HG02840 (cell line): ENCODE measurements around the gene CSRP3.

Experiments used
- ATAC-seq: cut with Tn5 transposase; IDR thresholded peaks from one replicate; pipeline ENCODE4 v1.9.1; 2021; ENCODE audit warnings: mild to moderate bottlenecking, moderate library complexity, moderate number of reproducible peaks; ENCODE audit not compliant: unreplicated experiment, low FRiP score

The CSRP3 gene

DNA sequence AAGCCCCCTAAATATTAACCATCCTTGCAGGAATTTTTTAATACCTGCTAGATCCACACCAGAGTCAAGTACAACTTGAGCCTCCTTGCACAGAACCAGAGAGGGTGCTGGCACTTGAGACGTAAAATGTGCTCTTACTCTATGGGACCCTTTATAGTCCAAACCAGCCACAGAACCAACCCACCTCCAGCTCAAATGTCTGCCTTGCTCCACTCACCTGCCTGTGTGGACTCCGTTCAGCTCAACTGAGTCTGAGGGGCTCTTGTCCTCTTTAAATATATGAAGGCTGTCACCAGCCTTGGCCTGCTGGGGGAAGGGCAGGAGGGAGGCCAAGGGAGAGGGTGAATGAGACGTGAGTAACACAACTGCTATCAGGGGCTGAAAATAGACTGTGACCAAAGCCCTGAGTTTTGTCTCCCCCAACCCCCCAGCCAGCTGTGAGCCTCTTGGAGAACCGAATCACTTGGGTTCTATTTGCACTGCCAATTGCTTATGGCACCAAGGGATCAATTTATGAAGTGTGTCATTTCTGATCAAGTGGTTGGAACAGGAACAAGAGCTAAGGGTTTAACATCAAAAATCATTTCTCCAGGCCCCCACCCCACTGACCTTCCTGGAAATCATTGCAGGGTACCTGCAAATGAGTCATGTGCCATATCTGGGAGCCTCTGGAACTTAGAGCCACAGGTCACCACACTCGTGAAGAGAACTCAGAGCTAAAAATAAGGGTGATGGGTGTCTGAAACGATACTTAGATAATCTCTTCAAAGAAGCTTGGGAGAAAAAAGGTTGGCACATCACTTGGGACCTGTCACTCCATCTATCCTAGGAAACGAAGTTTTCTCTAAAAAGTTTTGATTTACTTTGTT is at the start of gene CSRP3:
TSS of gene CSRP3 (minus strand) at position 247 of the 869 bp plus-strand sequence. CDS start 9,535 bp downstream, outside the sequence.
- ATAC-seq, result no peak

DNA sequence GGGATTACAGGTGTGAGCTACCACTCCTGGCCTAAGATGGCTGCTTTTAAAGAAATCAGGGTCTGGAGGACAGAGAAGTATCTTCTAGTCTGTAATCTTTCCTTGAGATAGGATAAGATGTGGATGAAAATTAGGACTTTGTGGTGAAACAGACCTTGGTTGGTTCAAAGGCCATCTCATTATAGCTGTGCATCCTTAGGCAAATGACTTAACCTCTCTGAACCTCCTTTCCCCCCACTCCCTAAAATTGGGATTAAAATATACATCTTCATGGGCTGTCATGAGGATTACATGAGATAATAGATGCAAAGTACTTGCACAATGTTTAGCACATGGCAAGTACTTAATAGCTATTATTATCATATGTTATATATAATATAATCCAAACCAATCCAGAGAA is 49.8 kb upstream of the CSRP3 start:
- no peak for ATAC-seq

DNA sequence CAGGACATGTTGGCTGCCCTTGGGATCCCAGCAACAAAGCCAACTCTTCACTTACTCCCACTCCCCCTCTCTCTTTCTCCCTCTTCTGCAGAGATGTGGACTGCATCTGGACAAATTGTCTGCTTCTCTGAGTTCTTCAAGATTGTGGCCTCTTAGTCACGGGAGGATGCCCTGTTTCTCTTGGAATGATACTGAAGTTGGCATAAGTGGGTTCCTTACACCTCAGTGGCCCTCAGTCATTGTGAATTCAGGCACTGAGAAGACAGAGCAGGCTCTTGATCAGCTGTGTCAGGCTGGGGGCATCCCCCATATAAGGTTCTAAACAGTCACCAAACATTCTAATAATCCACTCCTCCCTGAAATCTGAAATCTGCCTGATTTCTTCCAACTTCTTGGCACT is 45.0 kb upstream of the CSRP3 start:
- ATAC-seq, result no peak

DNA sequence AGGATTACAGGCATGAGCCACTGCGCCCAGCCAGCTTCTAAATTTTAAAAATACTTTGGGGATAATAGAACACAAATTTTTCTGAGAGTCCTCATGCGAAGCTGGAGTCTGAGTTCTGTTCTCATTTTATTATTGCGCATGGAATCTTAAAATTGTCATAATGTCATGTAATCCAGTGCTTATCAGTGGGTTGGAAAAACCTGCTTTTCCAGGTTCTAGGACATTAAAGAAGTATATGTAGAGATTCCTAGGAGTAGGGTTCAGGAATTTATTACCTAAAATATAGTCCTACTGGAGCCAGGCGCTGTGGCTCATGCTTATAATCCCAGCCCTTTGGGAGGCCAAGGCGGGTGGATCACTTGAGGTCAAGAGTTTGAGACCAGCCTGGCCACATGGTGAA is 43.6 kb upstream of the CSRP3 start:
- ATAC-seq, result no peak

DNA sequence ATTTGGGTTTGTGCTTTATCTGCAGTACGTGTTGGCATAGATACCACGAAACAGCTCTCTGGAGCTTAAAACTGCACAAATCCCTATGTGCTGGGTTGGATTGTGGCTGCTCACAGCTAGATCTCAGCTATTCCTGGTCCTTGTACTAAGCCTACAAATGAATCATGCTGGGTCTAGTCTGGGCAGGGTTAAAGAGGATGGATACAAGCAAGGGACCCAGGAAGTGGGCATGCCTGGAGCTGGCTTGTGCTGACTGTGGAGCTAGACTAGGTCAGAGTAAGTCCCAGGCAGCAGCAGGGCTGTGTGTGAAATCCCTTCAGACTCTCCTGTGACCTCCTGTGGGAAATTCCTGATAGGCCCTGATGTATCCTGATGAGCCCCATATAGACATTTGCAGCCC is 42.8 kb upstream of the CSRP3 start:
- no peak for ATAC-seq

DNA sequence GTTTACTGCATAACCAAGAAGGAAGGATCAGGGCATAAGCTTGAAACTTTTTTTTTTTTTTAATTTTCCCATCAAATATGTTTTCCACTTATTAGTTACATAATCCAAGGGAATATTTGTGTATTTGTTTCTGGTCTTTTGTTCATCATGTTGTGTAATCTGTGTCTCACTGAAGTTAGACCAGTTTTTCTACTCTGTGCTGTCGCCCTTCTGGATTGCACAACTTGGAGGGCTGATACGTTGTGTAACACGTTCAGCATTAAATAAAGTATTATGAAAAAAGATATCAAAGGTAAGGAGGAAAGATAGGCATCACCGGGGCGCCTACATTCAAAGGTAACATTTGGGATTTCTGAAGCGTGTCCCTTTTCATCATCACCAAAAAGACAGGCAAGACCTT is 42.3 kb upstream of the CSRP3 start:
- ATAC-seq, result no peak

DNA sequence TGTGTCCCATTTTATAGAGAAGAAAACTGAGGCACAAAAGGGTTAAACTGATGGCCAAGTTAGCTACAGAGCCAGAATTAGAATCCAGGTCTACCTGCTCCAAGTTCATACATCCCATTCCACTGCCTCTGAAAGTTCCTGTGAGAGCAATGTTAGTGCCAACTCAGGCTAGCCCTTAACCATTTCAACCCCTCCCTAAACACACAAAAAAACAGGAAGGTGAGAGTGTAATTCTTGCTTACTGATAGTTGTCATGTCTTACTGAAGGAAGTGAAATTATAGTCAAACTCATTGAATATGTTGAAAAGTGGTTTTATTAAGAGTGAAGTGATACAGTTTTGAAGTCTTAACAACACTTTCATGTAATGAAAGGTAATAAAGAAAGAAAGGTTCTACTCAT is 41.8 kb upstream of the CSRP3 start:
- no peak for ATAC-seq

DNA sequence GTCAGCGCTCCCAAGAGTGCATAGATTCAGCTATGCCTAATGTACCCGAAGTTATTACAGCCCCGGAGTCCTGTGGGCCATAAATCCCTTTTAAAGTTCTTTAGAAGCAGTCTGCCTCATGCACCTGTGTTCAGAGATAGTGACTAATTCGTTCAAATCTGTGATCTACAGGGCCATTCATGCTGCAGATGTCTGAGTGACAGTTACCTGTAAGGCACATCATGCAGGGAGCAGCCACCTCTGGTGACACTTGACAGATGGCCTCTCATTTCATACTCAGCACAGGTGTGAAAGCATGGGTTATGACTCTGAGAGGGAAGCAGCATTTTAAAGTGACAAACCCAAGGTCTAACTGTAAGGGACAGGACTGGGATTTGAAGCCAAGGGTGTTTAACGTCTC is 41.4 kb upstream of the CSRP3 start:
- ATAC-seq, result no peak

DNA sequence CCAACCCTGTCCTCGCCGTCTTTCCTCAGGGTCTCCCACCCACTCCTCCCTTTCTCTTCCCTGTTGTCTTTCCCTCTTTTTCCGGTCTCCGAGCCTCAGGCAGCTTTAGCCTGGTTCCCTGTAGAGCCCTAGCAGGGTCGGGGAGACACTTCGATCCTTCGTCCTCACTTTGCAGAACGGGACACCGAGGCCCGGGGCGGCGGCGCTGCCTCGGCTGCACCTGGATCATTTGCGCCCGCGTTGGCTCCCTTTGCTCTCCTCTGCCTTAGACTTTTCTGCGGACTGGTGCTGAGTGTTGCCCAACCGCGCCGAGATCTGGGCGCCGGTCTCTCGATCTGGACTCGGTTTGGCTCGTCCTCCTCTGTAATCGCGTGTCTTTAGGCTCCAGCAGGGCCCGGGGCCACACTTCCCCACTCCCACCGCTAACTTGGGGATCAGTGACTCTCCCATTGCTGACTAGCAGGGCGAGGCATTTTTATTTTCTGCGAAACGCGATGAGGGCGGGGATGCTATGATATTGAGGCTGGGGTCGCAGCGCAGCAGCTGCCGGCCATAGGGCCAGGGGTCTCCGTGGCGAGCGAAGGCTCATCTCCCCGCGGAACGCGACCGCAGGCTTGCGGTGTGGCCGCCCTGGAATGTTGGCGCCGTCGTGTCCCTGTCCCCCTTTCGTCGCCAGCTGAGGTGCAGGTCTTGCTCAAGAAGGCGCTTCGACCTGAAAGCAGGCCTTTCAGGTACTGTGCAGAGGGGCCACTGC is 40.6 kb upstream of the CSRP3 start:
- no peak for ATAC-seq

DNA sequence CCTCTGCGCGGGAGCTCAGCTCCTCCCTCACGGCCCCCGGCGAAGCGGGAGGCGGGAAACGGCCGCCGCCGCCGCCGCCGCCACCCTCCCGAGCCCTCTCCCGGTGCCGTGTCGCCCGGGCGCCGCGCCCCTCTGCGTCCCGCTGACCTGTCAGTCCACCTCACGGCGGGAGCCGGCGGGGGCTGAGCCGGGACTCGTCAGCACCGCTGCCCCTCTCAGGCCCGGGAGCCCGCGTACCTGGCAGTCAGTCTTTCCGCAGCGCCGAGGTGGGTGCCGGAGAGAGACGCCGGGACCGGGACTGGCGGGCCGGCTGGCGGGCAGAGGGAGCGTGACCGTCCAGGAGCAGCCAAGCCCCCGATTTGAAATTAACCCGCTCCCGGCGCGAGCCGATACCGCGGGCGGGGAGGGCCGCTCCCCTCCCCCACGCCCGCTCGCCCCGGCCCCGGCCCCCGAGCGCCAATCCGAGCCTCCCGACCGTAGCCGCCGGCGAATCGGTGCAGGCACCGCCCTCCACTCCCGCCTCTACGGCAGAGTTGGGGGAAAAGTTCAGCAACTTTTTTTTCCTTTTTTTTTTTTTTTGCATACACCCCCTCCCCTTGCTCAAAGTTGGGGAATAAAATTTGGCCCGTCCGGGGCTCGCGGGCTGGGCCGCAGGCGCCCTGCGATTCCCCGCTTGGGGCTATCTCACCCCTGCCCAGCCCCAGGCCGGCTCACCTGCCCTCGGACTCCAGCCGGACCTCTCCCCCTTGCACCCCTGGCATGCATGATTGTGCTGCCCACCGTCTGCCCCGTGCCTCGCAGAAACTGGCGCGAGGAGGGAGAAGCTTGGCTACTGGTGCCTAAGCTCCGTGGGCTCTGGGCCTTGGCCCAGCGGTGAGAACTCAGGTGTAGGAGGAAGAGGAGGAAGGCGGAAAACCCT is 39.7 kb upstream of the CSRP3 start:
- peak; percentile 34 for ATAC-seq

DNA sequence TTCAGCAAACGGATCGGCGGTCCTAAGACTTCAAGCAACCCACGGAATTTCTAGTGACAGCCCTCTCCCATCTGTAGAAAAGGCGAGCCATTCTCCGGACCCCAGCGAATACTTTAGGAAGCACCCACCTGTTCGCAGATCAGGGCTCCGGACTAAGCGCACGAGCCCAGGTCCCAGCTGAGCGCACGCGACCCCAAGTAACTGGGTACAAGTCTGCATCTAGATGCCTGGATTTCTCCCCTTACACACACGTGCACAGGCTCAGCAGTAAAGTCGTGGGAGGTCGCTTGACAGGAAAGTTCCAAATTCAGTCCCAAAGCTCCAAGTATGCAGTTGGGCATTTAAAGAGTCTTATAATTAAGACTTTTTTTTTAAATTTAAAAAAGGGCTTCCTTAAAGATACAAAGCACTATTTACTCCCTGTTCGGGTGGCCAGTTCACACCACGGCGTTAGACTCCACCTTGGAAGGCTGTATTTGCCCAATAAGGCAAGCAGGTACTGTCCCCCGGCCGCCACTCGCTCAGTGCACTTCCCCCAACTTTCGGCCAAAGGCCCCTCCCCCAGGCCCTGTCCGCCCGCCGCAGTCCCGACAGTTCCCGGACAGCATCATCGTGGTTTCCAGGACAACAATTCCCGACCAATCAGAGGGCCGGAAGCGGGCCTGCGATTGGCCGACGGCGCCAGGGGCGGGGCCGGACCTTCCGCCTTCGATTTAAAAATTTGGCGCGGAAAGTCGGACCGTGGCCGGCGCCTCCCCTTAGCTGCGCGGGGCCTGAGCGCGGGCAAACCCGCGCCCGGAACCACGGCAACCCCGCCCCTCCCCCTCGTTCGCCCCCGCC is 38.9 kb upstream of the CSRP3 start, which contains the start of gene E2F8:
TSS of gene E2F8 (minus strand) at position 526 of the 840 bp plus-strand sequence. CDS start 824 bp downstream, outside the sequence.
- ATAC-seq, result peak; percentile 94

DNA sequence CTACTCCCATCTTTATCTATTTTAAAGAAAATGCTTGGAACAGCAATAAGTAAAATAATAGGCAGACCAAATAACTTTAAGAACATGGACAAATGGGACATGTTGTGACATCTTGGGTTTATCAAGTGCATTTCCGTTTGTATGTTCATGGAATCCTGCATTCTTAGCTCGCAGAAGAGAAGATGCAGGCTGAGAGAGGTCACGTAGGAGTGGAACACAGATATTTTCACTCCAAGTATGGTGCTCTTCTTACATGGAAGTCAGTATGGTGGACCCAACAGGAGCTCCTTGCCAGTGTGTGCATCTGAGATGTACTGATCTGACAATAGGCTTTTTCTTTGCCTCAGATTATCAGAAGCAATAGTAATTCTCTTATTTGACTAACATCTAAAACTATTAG is 37.3 kb upstream of the CSRP3 start:
- no peak for ATAC-seq

DNA sequence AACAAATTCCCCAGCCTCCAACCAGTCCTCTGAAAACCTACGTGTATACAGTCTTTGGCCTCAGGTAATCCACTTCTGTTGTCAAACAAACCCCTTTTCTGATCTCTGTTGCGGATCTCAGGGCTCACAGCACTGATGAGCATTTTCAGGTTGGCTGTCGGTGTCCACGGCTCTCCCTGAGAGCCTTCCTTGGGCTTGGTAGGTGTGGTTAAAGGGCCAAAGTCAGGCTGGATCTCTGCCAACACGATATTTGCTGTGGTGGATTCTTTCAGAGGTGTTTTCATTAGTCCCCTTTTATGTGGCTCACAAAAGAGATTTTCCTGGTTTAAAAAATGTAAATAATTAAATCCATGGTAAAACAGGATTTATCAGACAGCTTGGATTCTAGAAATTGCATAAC is 36.0 kb upstream of the CSRP3 start:
- ATAC-seq, result no peak

DNA sequence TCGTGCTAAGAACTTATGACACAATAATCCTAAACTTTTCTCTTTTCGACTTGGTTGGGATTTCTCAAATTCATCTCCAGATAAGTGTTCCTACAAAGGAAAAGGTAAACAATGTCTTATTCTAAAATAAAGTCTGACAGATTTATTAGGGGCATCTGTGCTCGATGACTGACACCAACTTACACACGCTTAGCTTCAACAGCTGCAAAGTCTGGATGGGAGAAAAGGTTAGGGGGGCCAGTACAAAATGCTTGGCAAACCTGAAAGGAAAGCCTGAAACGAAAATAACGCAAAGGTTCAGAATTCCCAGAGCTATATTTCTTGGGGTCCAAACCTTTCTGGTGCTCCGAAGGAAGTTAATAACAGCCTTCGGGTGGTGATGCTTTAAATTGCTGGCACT is 35.6 kb upstream of the CSRP3 start:
- ATAC-seq, result no peak

DNA sequence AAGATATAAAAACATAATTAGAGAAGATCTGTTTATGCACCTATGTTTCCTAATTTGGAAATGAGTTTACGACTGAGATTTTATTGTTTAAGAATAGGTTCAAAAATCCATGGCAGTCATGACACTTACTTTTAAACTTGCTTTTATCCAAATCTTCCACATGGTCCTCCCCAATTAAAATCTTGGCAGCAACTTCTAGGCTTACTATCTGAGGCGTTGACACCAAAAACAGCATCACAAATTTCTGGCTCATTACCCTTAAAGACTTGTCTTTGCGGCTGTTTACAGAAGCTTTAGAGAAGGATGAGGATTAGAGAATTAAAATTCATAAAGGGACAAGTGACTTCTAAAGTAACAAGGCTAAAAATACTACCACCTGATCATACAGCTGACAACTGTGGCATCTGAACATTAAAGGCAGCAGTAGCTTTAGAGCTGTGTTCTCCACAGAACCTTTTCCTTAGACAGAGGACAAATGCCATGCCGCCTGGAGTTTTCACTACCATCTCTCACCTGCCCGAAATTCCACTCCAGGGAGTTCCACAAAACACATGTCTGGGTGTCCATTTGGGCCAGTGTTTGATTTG is 32.5 kb upstream of the CSRP3 start:
- ATAC-seq, result no peak

DNA sequence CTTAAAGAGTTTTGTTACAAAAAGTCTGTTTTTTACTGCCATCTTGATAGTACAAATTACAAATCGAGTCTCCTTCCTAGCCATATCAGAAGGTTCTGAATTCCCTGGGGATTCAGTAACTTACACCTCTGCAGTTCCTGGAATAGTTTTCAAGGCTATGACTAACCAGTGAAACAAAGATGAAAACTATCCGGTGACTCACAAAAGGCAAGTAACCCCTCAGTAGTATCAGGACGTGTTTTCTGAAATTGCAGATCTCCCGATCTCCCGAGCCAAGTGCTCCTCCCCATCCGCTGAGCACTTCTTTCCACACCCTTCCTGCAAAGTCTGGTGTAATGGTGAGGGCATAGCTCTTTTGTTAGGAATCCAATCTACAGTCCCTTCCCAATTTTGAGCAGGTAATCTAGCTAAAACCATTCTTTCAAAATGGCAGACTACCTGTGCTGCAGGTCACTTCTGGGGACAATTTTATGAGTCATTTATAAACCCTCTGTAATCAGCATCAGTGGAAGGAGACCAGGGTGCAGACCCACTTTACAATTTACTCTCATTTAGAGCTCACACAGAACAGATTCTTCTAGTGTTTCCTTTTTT is 31.2 kb upstream of the CSRP3 start:
- no peak for ATAC-seq

DNA sequence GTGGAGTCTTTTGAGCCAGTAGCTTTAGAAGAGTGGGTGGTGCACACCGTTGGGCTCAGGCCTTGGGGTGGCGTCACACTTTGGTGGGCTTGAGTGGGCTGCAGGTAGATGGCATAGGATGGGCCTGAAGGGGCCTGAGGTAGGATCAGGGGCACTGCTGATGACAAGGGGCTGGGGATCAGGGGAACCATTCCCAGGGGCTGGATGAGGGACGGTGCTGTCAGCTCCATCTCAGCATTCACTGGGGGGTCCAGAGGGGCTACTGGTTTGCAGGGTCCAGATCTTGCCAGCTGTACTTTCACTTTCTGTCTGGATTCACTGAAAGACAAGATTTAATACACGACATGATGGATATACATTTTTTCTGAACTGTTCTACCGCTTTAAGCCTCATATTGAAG is 27.9 kb upstream of the CSRP3 start:
- no peak for ATAC-seq

DNA sequence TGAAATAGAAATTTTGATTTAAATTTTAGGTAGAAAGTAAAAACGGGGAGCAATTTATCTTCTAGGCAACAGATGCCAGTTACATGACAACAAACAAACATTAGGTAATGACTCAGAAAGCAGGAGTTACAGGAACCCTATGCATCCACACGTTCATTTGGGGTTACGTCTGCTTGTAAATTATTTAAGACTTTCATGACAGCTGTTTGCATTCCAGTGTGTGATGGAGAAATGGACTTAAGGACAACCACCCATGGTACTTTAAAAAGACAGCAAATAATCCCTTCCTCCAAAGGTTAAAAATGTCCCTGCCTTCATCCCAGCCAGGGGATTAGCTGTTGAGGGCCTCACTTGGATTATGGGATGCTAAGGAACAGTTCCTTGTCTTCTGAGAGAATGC is 27.2 kb upstream of the CSRP3 start:
- ATAC-seq, result no peak
